Mammary epithelial cell (primary cell): ENCODE data around the gene MRO.

Experiments used
- EZH2 ChIP-seq: IDR thresholded peaks from 2 replicates; pipeline ENCODE4 v1.6.1; 2012; ENCODE audit warnings: low read length, inconsistent platforms, borderline replicate concordance
- TF ChIP-seq, protein P1 (sequence below), 2 donors: IDR thresholded peaks in 1 of 2; conservative IDR thresholded peaks in 1 of 2; 2 replicates each; pipeline ENCODE4 v1.5.1; 2011 to 2012; ENCODE audit warnings: inconsistent platforms in 2 of 2, low read length in 2 of 2, mild to moderate bottlenecking in 2 of 2, control low read depth in 1 of 2, low read depth in 1 of 2; ENCODE audit not compliant: insufficient read depth in 1 of 2; ENCODE audit errors: extremely low read depth in 1 of 2

DNA sequence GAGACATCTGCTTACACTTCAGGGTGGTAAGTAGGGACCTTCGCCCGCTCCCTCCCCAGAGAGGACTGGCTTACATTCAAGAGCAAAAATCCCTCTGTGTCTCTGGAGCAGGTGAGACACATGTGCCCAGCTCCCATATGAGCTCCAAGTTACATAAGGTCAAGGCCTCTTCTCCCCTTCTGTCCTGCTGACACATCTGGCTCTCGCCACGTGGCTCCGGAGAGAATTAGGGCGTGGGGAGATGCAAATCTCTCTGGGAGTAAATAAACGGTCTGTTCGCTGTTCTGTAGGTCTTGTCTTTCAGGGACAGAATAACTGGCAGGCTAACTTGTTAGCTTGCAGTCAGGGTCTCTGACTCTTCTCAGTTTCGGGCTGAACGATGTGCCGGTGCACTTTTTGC lies 16.2 kb downstream of the MRO start:
- TF ChIP-seq, protein P1, sequence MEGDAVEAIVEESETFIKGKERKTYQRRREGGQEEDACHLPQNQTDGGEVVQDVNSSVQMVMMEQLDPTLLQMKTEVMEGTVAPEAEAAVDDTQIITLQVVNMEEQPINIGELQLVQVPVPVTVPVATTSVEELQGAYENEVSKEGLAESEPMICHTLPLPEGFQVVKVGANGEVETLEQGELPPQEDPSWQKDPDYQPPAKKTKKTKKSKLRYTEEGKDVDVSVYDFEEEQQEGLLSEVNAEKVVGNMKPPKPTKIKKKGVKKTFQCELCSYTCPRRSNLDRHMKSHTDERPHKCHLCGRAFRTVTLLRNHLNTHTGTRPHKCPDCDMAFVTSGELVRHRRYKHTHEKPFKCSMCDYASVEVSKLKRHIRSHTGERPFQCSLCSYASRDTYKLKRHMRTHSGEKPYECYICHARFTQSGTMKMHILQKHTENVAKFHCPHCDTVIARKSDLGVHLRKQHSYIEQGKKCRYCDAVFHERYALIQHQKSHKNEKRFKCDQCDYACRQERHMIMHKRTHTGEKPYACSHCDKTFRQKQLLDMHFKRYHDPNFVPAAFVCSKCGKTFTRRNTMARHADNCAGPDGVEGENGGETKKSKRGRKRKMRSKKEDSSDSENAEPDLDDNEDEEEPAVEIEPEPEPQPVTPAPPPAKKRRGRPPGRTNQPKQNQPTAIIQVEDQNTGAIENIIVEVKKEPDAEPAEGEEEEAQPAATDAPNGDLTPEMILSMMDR (conservative IDR thresholded peaks at IDR 0.05 in 1 of 2, IDR thresholded peaks at IDR 0.05 in 1 of 2; ENCODE audit: extremely low read depth in 1 of 2, insufficient read depth in 1 of 2, low read depth in 1 of 2, low read length in 2 of 2) = no peak
- TF ChIP-seq EZH2 = no peak
